HG03097 (cell line): Measurements from ENCODE around the gene VPS4B.

Experiments
- ATAC-seq: cut with Tn5 transposase; IDR thresholded peaks from one replicate; pipeline ENCODE4 v1.9.1; 2021; ENCODE audit not compliant: unreplicated experiment, low FRiP score

Gene VPS4B

DNA sequence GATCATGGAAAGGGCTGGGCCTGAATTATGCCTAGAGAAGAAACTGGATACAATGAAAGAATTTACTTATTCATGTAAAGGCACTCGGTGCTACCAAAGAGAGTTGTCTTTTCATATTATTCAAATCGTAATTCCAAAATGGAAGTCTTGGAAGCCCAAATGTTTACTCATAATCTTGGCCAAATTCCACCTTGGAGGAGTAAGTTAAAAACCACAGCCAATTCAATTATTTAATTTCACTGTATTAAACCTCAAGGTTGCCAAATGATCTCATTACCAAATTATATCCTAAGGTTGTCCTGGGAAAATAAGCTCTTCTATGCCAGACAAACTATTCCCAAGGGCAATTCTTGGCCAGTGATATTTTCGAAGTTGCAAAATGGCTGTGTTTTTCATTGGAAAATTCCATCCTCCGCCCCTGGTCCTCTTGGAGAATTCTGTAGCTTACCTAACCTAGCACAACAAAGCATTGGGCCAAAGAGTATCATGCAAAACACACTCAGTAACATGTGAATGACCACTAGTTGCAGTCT lies 11.1 kb upstream of the VPS4B start:
- ATAC-seq: no peak

GRCh38 chr18:63431180-63431579 lies 8.9 kb upstream of the VPS4B start:
- no peak for ATAC-seq

GRCh38 chr18:63430526-63430925 lies 8.2 kb upstream of the VPS4B start:
- ATAC-seq: no peak

- ATAC-seq: no peak
These were observed 5.3 kb upstream of the VPS4B start for GRCh38 chr18:63427558-63427957.

DNA sequence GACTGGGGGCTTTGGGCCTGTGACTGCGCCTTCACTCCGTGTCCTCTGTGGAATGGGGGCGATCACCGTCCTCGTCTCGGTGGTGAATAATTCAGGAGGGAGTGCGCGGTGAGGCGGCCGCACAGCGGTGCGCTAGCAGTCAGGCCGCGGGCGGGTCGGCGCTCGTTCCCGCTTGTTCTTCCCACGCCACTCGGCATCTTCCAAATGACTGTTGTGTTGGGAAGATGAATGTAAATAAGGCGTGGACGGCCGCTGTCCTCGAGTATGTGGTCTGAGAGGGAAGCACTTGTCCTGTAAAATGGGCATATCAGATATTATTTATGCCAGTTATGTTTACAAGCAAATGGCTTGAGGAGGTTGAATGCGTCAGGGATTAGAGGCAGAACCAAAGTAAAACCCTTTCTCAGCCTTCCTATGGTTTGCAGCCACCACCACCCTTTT lies 608 bp upstream of the VPS4B start:
- ATAC-seq: no peak

- ATAC-seq: no peak
These were observed 762 bp downstream of the VPS4B start for GRCh38 chr18:63421514-63421913.

DNA sequence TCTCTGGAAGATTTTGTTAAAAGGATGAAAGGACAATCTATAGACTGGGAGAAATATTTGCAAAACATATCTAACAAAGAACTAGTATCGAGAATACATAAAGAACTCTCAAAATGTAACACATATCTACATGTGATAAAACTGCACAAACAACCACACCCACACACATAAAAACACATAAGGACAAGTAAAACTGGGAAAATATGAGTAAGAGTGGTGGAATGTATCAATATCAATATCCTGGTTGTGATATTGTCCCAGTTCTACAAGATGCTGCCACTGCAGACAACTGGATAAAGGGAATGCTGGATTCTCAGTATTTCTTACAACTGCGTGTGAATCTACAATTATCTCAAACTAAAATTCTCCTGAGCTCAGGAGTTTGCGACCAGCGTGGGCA lies 9.3 kb downstream of the VPS4B start:
- ATAC-seq: no peak

DNA sequence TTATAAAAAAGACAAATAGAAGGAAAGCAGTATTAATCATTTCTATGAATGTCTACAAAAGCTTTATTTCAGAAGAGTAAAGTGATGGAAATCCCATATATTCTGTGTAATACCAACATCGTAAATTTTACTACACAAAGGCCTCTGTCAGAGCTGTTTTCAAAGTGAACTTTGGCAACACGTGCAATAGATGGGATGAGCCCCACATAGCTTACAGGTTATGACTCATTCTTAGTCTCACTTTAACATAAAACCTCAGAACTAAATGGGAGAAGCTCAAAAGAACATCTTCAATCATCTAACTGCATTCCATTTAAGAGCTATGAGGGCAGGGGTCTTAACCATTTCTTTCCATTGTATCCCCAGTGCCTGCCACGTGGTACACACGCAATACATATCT lies 11.5 kb downstream of the VPS4B start:
- no peak for ATAC-seq

DNA sequence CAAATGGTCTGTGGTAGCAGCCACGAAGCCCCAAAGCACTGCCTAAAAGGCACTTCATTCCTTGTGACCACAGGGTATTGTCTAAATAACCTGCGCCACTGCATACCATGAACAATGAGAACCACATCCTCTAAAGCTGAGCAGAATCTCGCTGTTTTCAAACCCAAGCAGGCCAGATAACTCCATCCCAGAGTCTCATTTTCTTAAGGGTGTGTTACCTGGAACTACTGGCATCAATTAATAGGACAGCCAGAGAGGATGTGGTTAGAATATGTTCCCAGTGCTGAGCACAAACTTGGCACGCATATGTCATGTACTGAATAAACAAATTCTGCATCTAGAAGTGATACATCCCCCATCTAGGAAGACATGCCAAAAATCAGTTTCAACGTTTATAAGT lies 13.0 kb downstream of the VPS4B start:
- ATAC-seq: no peak

- no peak for ATAC-seq
These were observed 14.5 kb downstream of the VPS4B start for GRCh38 chr18:63407734-63408133.

DNA sequence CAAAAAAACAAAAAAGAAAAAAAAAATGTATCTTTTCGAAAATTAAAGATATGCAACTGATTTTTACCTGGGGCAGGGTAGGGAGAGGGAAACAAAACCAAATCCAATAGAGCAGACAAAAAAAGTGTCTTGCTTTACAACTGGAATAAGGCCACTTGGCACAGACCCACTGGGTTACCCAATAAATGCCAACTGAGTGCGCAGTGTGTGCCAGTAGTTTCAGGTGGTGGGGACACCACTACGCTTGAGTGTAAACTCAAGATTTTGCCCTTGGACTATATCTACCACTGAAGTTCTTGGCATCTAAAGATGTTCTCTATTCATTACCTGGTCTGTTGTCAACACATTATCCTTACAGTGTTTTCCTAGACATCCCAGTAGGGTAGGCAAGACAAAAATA lies 16.3 kb downstream of the VPS4B start:
- no peak for ATAC-seq

GRCh38 chr18:63402246-63403162 lies 19.8 kb downstream of the VPS4B start:
- ATAC-seq: no peak

GRCh38 chr18:63399300-63399699 lies 23.0 kb downstream of the VPS4B start:
- no peak for ATAC-seq

DNA sequence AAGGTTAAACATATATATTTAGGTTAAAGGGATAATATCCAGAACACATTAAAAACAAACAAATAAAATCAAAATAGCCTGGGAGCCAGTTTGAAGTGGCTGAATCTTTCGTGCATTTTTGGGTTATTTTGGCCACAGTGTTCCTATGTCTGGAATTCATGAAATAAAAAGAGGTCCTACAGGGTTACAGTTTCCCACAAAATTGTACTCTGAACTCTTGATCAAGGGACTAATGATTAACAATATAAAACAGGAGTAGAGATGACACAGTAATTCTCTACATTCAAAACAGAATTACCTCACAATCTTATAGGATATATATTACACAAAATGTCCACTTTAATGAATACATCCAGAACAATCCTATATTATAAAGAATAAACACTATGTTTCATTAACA lies 24.9 kb downstream of the VPS4B start:
- ATAC-seq: no peak

DNA sequence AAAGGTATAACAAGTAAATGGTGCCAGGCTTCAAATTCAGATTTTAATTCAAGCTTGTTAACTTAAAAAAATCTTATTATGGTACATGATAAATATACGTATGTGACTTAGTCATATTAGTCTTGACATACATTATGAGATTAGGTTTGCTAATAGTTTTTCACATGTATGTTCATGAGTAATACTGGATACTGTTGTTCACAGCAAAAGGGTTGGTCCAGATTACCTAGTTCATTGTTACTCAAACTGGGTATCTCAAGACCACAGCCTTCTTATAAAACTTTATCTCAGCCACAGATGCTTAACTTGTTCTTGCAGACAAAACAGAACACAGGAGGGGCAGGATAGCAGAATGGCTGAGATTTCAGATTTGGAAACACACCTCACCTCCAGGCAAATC lies 26.8 kb downstream of the VPS4B start:
- no peak for ATAC-seq

- no peak for ATAC-seq
These were observed 27.3 kb downstream of the VPS4B start for GRCh38 chr18:63394954-63395353.

- no peak for ATAC-seq
These were observed 34.4 kb downstream of the VPS4B start for GRCh38 chr18:63387861-63388260.

DNA sequence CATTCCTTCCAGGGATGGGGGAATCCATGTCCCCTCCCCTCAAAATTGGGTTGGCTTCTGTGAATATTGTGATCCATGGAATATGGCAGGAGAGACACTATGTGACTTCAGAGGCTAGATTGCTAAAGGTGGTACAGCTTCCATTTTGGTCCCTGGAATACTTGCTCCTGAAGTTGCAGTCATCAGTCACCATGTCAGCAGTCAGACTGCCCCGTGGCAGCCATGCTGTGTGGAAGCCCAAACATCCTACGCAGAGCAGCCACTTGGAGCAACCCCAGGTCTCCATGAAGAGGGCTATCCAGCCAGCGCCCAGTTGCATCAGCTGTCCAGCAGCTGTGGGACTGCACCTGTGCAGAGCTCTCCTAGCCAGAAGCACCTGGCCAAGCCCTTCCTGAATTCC lies 39.4 kb downstream of the VPS4B start:
- ATAC-seq: no peak

- ATAC-seq: no peak
These were observed 42.7 kb downstream of the VPS4B start for GRCh38 chr18:63379639-63379962.

- peak; percentile 62 for ATAC-seq
These were observed 43.2 kb downstream of the VPS4B start for GRCh38 chr18:63378919-63379638.

- no peak for ATAC-seq
These were observed 44.8 kb downstream of the VPS4B start for GRCh38 chr18:63377275-63377980.
